Dermis microvascular lymphatic vessel endothelial cell (primary cell): ENCODE measurements around the gene CSTF3. TPM values are rescaled to one million over a fixed set of nuclear protein-coding genes. Genes with fewer than 3 reads are reported as not detected.
"Not testable (repeated sequence)": the region's sequence is repeated elsewhere in the genome, so short reads cannot be mapped to it uniquely, and the experiment has no call there.

Experiments
- DNase-seq, 2 donors: peaks; one replicate each; pipeline versions ENCODE4 v3.0.0 to v3.0.0-alpha.2; 2010; ENCODE audit warnings: low read depth in 2 of 2
- total RNA-seq: library from RNA; depleted of rRNA; stranded (reverse); fragments of >200 nt; gene quantifications from 2 replicates; pipeline ENCODE4 v1.2.1, GENCODE V29; 2014

Gene CSTF3
- total RNA-seq, 1 donor from 2014 or later: 19.5 TPM

DNA sequence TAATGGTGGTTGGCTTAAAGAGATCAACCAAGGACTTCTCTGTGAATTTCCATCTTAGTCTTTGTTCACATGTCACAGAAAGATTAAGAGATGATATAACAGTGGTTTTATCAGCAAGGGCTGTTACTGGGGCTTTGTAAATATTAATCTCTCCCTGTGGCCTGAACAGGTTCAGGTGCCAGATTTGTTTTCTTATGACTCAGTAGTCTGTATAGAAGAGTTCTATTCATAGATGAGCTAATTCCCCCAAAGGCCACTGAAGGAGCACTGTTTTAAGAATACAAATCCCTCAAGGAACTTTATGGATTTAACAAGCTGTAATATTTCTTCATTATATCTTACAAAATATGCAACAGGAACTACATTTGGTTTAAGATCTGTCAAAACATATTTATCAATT is 71.5 kb downstream of the CSTF3 start:
- DNase-seq: no peak

- no peak for DNase-seq
These were observed 75.3 kb downstream of the CSTF3 start for GRCh38 chr11:33086017-33086416.

DNA sequence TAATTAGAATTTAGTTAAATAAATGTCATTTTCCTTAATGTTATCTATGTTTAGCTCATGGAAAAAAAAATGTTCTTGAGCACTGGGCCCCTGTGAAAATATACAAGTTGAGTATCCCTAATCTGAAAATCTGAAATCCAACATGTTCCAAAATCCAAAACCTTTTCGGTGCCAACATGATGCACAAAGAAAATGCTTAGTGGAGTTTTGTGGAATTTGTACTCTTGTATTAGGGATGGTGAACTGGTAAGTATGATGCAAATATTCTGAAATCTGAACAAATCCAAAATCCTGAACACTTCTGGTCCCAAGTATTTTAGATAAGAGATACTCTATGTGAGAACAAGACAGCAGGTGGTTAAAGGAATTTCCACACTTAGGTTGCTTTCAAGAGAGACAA is 77.4 kb downstream of the CSTF3 start:
- no peak for DNase-seq

GRCh38 chr11:33072465-33072864 is 88.8 kb downstream of the CSTF3 start:
- no peak for DNase-seq

DNA sequence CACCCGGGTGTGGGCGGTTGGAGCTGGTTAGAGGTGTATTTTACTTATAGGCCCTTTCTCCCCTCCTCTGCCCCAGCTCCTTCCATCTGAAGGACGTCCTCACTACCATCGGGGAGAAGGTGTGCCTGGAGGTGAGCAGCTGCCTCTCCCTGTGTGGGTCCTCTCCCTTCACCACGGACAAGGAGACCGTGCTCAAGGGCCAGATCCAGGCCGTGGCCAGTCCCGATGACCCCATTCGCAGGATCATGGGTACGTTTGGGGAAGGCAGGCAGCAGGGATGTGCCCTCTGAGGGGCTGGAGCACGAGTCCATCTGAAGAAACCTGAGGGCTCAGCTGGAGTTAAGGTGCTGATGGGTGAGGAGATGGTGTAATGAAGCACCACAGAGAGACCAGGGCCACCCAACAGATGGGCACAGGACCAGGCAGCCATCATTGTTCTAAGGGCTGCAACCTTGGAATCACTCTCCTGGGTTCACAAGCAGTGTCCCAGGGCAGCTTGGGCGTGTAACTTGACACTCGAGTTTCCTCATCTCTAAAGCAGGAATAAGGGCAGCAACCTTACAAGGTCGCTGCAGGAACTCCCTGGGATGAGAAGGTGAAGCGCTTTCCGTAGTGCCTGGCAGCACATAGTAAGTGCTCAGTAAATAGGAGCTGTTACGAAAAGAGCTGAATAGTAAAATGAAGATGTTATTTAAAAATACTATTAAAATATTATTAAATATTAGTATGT is 92.5 kb downstream of the CSTF3 start:
- no peak for DNase-seq

- no peak for DNase-seq
These were observed 94.0 kb downstream of the CSTF3 start for GRCh38 chr11:33067294-33067693.

DNA sequence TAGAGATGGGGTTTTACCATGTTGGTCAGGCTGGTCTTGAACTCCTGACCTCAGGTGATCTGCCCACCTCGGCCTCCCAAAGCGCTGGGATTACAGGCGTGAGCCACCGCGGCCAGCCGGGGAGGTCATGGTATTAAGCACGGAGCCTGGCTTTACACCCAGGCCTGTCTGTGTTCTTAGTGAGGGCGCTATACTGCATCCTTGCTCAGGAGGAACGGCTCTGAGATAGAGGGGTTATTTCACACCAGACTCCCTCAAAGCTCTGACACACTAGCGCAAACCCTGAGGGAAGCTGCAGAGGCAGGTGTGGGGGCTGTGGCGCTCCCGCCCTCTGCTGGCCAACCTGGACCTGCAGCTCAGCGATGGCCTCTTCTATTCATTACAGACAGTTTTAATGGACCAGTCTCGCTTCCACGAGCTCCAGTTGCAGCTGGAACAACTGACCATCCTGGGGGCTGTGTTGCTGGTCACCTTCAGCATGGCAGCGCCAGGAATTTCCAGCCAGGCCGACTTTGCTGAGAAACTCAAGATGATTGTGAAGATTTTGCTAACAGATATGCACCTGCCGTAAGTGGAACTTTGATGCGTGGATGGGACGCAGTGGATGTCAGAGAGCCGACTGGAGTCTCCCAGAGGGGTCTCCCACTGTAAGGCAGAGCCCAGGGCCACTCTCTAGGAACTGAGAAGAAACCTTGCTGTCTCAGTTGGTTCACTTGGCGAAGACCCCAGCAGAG is 95.7 kb downstream of the CSTF3 start:
- DNase-seq: peak; percentile 45 to 70

DNA sequence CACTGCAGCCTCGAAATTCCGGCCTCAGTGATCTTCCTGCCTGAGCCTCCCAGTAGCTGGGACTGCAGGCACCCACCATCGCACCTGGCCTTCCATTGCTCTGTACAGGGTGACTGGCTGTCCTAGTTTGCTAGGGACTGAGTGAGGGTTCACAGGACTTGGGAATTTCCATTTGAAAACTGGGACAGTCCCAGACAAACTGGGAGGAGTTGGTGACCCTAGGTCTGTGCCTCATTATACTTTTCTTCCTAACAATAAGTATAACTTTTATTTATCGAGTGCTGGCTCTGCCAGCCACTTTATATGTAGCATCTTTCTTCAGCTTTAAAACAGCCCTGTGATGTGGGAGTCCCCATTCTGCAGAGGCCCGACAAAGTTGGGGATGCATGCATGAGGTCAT is 96.4 kb downstream of the CSTF3 start:
- DNase-seq: no peak

GRCh38 chr11:33064033-33064825 is 97.1 kb downstream of the CSTF3 start:
- no peak for DNase-seq

DNA sequence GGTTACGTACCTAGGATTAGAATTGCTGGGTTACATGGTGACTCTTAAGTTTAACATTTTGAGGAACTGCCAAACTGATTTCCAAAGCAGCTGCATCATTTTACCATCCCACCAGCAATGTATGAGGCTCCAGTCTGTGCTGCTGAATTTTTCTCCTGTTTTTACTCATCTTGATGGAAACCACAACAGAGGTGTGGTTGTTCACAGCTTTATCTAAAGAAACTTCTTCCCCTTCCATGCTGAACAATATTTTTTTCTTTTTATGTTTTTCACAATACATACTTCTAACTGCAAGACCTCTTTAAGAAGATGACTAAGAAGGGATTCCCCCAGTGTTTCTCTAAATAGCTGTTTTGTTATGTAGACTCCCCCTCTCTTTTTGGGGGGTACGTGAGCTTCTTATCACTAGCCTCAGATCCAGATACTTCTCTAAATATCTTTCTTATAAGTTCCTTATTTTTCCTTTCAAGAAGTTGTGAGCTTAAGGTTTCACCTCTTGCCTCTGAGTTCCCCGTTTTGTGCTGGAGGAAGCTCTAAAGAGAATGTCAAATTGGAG is 97.9 kb downstream of the CSTF3 start:
- no peak for DNase-seq

GRCh38 chr11:33062137-33062536 is 99.1 kb downstream of the CSTF3 start:
- DNase-seq: no peak

DNA sequence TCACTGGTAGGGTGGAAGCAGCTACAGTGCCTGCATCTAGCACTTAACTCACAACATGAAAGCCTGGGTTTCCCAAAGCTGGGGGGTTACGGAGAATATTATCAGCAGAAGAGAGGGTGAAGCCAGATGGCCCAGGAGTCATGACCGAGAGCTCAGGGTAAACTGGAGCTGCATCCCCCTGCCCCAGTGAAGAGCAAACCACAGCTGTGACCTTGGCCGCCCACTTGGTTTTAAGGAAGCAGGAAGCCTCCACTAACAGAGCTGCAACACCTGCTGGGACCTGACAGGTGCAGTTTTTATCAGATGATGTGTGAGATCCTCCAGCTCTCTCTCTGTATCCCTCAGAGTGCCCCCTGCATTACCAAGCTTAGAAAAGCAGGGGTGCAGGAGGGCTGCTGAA is 101.0 kb downstream of the CSTF3 start:
- no peak for DNase-seq

DNA sequence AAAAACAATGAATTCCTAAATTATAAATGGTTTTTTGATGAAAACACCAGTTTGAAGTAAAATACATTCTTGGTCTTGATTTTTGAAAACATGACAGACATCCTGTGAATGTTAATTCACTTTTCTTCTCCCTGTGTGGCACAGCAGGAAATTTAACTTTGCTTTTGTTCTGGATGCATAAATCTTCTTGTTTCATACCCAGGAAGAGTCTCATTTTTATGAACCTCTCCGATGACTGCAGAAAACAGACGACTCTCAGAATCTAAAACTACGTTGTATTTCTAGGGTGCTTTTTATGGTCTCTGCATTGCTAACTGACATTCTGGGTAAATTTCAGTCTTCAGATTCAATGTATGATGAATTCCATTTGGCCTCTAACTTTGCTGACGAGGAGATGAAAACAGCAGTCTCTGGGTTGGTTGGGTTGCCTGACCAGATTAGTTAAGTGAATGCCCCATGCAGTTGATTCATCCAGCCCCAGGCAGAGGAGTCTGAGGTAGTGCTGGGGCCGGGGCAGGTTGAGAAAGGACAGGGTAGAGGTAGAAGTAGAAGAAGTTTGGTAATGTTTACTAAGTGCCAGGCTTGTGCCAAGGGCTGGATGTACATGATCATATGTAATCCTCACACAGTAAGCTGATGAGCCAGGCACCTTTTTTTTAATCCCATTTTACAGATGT is 101.8 kb downstream of the CSTF3 start:
- no peak for DNase-seq

- DNase-seq: no peak
These were observed 104.0 kb downstream of the CSTF3 start for GRCh38 chr11:33057284-33057683.

DNA sequence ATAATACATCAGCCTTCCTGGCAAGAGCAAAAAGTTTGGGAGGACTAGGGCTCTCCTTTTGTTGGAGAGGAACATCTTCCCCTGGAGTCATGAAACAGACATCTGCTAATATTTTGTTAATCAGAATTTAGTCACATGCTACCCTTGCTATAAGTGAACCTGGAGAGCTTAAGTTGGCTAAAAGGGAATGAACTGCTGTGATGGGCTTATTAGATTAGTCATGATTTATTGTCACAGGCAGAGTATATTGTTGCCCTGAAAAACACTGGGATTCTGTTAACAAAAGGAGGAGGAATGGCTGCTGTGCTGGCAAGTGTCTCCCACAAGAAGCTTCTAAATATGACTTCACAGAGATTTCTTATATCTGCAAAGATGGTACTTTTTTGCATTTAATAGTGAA is 105.9 kb downstream of the CSTF3 start:
- no peak for DNase-seq

DNA sequence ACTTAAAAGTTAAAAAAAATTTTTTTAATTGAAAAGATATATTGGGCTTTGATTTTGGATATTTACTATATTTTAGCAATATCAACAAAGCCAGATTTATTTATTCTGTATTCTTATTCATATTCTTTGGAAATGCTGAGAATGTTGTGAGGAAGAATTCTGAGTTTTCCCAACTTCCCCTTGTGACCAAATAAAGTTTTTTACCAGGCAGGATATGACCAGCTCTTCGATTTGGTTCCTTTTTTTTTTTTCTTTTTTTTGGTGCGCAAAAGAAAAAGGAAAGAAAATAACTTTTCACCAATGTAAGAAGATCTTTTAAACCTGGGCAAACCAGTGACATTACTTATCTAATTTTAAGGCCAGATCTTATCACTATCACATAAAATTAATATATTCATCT is 109.0 kb downstream of the CSTF3 start:
- no peak for DNase-seq

- DNase-seq: not testable (repeated sequence)
These were observed 111.5 kb downstream of the CSTF3 start for GRCh38 chr11:33049565-33050408.

GRCh38 chr11:33048701-33049100 is 112.6 kb downstream of the CSTF3 start:
- DNase-seq: peak in 1 of 2 donors; percentile 14

GRCh38 chr11:33045551-33046255 is 115.6 kb downstream of the CSTF3 start:
- no peak for DNase-seq

DNA sequence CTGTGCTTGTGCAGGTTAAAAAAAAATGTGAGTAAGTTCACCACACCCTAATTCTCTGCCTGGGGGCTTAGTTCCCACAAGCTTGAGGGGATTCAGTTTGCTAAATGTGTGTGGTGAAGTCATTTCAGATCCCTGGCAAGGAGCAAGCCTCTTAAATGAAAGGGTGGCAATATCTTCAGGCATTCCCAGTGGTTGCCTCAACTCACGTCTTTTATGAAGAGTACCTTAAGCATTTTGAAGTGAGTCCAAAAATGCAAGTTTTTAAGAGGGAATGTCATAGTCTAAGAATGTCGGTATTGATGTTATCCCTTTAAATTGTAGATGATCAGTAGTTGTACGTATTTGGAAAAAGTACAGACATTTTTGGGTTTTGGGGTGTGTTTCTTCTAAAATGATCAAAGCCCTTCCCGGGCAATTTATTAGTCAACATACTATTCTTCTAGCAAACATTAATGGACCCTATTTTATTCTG is 117.0 kb downstream of the CSTF3 start:
- no peak for DNase-seq
